GM21529 (cell line): Measurements from ENCODE around the gene SMIM45.

Experiments
- ATAC-seq: cut with Tn5 transposase; IDR thresholded peaks from one replicate; pipeline ENCODE4 v1.9.1; 2021; ENCODE audit not compliant: unreplicated experiment

The SMIM45 gene

DNA sequence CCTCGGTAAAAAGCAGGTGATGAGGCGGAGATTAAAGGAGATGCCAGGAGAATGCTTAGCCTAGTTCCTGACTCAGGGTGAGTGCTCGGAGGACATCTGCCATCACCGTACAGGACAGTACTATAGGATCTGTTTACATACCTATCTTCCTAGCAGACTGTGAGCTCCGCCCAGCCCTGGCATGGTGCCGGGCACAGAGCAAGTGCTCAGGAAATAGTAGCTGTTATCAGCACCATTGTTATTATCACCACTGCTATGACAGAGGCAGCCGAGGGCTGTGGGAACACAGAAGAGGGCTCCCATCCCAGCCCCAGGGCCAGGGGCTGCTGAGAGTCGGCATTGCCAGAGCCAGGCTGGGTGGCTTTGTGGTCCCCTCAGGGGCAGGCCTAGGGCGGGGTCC, 16.7 kb downstream of the SMIM45 start:
- ATAC-seq, result no peak

DNA sequence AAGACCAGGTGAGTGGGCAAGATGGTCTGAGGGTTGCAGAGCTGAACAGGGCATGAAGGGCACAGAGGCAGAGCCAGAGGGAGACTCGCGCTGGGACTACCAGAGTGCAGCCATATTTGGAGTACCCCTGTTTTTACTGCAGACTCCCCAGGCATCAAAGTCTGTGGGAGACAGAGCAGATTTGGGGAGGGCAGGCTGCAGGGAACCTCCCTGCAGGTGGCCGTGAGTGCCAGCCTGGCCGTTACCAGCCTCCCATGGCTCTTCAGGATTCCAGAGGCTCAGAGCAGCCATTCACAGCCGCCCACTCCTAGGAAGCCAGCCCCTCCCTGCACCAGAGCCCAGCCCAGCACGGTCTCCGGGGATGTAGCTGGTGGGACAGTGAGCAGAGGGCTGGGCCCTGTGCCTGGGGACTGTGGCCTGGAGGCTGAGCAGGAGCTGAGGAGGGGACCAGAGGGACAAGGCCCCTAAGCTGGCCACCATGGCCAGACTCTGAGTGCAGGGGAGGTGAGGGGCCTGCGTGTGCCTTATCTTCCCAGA, 17.2 kb downstream of the SMIM45 start, which contains the start of gene SEPTIN3:
SEPTIN3 (plus strand) TSS at position 334 of the 537 bp plus-strand sequence. CDS start 2,050 bp downstream, outside the sequence.
- ATAC-seq, result no peak

DNA sequence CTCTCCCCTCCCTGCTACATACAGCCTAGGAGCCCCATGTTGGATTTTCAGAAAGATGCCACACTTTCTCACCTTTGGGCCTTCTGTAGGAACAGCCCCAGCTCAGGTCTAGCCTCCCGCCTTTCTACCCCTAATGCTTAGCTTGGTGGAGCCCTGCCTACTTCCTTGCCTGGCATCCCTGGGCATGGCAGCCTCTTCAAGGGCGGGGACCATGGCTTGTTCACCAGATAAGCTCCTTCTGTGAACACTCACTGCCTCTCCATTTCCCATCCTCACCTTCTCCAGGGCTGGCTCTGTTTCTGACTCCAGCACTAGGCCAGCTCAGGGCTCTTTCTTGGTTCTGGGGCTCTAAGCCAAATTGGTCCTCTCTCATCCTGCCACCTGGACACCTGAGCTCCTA, 18.7 kb downstream of the SMIM45 start:
- ATAC-seq, result no peak

DNA sequence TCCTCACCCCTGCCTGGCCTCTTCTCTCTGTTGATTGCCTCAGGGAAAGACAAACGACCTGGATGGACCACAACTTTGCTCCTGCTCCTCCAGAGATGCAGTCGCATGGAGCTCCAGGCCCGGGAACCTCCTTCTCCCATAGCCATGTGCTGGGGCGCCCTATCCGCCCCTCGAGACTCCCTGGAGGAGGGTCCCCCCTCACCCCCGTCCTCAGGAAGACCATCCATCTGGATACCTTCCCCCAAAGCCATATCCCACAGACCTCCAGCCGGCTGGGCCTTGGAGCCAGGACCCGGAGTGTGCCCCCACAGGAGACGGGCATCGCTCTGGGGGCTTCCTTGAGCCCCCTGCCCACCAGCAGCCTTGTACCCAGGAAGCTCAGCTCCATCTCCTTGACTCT, 19.5 kb downstream of the SMIM45 start:
- no peak for ATAC-seq

DNA sequence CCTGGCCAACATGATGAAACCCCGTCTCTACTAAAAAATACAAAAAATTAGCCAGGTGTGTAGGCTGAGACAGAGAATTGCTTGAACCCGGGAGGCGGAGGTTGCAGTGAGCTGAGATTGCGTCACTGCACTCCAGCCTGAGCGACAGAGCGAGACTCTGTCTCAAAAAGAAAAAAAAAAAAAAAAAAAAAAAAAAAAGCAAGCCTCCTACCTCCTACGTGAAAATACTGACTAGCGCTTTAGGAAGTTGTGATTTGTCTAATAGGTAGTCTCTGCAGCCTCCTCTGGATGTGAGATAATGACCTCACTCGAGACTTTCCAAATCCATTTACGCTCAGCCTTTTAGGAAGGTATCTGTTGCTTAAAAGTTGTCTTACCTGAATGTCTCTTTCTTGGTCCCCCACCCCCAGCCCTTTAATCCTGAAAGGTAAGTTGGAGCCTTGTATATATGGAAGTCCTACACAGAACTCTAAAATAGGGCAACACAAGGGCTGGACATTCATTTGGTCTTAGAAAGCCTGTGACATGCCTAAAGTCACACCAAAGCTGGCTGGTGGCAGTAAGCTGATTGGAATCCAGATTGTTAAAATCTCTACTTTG, 22.8 kb downstream of the SMIM45 start:
- no peak for ATAC-seq

DNA sequence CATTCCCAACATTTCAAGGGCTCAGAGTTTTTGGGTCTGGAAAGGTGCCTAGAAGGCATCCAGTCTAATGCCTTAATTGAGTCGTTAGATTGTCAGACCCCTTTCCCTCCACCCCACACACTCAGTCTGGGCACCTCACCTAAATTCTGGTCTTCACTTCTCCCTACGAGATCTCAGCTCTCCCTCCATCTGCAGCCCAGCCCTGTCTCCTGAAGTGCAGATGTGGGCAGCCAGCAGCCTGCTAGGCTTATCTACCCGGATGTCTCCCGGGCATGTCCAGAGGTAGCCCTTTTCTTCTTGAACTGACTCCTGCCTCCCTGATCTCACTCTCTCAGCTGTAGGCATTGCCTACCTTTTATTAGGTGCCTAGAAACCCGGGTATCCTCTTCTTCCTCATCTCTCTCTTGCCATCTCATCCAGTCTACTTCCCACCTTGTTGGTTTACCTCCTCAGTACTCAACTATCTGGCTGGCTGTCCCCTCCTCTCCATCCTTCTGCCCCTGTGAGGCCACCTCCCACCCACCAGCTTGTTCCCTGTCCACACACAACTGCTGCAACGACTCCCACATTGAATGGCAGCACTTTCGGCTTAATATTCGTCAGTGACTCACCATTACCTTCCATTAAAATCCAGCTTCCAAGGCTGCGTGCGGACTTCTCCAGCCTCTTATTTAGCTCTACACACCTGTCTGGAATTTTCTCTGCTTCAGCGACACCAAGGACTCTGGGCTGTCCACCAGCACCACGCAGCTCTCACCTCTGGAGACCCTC, 23.5 kb downstream of the SMIM45 start:
- no peak for ATAC-seq

DNA sequence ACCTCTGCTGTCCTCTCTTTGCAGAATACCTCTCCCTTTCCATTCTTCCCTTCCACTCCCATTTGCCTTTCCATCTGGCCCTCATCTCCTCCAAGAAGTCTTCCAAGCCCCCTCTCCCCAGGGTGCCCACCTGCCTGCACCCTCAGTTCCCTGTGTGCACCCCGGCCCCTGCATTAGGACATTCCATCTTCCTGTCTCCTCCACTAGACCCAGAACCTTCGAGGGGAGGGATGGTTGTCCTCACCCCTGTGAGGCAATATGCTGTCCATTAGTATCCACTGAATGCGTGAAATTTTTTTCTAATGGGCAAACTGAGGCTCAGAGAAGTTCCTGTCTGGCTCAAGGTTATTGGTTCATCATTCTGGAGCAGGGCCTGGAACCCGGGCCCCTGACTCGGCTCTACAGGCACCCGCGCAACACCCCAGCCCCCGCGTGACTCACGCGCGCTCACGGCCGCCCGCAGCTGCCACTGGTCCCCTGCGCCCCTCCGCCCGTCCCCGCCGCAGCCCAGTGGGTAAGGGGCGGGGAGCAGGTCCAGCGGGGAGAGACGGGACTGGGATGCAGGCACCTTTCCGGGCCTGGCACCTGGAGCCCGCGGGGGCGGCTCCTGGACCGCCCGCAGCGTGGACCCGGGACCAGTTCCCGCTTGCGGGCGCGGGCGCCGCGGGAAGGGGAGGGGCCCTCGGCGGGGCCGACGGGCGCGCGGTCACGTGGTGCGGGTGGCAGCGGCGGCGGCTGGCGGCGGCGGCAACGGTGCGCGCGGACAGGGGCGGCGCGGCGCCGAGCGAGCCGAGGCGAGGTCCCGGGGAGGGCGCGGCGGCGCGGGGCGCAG, 24.3 kb downstream of the SMIM45 start:
- no peak for ATAC-seq

DNA sequence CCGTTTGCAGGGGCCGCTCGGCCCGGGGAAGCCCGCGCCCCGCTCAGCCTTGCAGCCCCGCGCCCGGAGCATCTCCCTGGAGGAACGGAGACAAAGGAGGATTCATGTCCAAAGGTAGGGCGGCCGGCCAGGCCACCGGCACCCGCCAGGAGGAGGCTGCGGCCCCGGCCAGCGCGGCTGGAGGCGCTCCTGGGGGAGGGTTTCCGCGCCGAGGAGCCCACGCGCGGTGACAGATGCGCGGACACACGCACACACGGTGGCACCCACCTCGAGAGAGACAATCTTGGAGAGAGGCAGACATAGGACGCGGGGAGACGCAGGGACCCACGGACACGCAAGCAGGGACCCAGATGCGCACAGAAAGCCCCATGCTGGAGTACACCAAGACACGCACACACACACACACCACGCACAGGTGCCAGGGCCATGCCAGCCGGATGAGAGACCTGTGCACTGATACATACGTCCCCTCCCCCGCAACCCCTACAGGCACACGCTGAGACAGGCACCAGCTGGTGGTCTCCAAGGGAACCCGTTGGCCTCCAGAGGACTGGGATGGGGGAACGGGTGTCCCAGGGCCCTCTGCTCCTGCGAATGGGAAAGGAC, 25.1 kb downstream of the SMIM45 start:
- no peak for ATAC-seq

DNA sequence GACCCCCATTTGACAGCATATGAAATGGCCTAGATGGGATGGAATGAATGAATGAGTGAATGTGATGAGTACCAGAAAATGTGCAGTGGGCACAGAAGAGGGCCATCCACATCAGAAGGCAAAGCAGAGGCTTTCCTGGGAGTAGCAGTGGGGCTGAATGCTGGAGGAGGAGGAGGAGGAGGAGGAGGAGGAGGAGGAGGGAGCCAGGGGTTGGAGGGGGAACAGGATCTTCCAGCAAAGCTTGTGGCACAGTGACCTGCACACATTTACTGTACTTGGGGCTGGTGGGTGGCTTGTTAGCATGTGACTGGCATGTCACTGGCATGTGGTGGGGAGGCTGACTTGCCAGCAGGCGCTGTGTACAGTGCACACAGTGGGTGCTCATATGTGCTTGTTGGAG, 26.8 kb downstream of the SMIM45 start:
- ATAC-seq, result no peak

DNA sequence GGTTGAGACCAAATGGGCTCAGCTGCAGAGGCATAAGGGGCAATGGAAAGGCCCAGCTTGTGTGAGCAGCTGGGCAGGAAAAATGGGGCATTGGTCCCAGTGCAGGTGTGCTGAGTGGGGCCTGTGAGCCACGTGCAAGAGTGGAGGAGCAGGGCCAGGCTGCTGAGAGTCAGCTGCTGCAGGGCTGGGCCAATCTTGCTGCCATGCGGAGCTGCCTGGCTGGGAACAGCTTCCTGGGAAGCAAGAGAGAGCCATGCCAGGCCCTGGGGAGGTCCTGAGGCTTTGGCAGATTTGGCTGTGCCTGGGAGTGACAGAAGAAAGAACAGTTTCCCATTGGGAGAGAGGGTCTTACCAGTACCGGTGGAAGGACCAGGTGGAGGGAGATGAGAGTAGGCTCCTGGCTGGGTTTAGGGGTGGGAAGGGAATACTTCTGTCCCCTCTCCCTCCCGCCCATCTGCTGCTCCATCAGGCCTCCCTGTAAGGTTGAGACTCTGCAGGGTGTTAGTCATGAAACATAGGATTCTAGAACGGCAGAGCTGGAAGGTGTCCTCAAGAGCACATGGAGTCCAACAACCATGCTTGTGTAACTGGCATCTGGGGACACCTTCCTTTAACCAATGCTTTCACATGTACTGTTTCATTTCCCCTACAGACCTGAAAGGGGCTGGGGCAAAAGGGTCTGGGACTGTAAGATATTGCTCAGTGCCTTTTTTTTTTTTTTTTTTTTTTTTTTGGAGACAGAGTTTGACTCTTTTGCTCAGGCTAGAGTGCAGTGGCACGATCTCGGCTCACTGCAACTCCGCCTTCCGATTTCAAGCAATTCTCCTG, 27.7 kb downstream of the SMIM45 start:
- no peak for ATAC-seq

DNA sequence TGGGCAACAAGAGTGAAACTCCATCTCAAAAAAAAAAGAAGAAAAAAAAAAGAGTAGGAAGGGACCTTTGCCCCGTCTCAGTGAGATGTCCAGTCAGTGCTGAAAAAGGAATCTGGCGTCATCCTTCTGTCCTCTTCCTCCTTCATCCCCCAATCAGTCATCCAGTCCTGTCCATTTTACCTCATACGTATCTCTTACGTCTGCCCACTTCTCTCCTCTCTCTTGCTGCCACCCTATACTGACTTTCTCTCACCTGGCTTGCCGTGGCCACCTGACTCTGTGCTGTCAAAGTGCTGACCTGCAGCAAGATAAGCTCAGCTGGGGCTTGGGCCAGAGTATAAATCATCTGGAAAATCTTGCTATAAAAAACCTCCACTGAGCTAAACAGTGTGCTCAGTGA, 30.9 kb downstream of the SMIM45 start:
- ATAC-seq, result no peak

DNA sequence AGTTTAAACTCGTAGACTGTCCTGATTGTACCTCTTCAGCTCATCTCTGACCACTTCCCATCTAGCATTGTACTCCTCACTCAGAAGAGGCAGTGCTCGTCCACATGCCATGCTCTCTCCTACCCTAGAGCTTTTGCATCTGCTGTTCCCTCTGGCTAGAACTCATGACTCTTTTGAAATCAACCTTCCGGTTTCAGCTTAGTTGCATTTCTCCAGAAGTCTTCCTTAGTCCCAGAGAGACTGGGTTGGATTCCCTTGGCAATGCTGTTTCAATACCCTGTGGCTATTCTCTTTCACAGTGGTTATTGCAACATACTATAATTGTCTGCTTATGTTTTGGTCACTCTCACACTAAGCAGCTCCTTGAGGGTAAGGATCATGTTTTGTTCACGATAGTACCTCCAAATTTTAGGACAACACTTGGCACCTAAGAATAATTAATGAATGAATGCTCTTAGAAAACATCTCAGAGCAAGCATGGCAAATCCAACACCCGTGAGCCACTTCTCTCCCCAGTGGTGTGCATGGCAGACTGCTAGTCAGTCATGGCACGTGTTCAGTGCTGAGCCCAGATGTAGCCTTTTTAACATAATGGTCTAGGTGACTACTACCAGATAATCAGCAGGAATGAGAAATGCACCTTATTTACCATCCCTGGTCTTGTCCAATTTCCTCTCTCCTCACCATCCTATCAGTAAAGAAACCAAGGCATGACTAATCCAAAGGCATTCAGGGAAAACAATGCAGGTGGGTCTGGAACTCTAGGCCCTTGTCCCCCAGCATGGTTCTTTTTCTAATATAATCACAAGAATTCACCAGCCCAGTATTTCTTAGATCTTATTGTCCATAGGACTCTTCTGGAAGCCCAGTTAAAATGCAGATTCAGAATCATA, 31.8 kb downstream of the SMIM45 start:
- no peak for ATAC-seq

DNA sequence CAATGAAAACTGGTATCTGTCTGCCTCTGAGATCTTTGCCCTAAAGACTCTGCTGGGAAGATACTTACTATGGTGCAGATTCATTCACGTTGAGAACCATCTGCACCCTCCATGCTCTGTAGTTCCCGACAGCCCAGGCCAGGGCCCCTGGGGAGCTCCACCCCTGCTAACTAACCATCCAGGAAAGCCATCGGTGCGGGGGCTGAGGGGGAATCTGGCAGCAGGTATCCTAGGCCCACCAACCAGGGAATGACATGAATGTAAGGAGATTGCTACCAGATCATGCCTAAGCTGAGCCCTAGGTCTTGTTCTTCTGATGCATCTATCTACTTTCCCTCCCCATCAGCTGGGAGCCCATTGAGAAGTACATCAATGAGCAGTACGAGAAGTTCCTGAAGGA, 35.3 kb downstream of the SMIM45 start:
- ATAC-seq, result no peak

DNA sequence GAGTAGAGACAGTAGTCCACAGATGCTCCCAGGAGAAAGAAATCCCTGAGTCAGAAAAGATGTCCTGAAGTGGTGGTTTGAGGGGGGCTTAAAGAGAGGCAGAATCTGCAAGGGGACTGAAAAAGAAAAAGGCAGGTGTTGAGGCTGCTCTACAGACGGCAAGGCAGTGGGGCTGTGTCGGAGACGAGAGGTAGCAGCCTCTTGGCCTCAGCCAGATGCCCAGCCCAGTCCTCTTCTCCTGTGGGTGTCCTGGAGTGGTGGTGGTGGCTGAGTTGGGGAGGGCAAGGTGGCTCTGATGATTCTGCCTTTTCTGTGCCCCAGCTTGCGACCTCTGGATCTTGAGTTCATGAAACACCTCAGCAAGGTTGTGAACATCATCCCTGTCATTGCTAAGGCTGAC, 37.3 kb downstream of the SMIM45 start:
- no peak for ATAC-seq

DNA sequence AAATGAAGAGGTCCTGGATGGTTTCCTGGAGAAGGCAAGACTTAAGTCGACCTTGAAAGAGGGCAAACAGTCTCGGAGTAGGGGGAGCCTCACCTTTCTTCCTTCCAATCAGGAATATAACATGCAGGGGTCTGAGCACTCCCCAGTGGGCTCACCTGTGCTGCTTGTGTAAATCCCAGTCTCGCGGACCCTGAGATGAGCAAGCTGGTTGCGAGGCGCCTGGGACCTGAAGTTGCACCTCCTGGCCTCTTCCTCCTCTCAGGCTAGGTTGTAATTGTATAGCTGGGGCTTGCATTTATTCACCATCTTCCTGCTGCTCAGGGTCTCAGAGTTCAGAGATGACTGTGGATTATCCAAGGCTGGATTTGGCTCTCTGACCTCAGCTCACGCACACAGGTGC, 39.2 kb downstream of the SMIM45 start:
- no peak for ATAC-seq

DNA sequence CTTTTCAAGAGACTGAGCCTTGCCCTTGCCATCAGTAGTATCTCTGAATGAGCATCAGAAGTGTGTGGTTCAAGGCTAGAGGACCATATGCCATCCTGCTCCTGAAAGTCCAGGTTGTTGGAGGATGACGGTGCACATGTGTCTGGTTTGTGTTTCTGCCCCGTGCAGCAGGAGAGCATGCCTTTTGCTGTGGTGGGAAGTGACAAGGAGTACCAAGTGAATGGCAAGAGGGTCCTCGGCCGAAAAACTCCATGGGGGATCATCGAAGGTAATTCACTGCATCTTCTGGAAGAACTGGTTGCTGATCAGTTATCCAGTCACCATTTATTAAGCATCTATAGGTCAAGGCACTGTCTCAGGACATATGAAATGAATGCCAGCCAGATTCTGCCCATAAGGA, 40.5 kb downstream of the SMIM45 start:
- ATAC-seq, result no peak

DNA sequence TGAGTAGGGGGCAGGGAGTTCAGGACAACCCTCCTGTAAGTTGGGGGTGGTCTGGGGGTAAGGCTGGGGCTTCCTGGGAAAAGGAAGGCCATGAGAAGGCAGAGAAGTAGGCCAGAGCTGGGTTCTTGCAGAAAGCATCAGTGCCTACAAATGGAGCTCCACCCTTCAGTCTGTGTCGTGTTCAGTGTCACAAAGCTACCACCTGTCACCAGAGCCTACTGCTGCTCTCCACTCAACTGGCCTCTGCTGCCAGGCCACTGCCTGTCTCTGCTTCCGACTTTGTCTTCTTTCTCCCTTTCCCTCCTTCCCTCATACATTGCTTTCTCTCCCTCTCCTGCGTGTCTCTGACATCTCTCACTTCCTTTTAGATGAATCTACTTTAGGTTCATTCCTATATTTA, 43.3 kb downstream of the SMIM45 start:
- ATAC-seq, result no peak

DNA sequence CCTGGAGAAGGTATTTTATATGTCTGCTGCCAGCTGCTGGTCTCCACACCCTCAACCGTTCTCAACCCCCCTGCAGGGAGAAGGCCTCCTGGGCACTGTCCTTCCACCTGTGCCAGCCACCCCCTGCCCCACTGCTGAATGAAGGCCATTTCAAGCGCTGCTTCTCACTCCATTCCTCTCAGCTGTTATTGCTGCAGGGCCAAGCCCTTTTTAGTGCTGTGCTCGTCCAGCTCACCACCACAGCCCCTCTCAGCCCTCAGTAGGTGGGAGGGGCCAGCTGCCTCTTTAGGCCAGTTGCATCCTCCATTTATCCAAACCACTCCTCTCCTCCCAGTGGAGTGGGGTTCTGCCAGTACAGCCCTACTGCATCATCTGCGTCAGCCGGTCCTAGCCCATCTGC, 44.9 kb downstream of the SMIM45 start:
- ATAC-seq, result no peak
